Mesenchymal stem cell (in vitro differentiated cells and primary cell): ENCODE results near the gene CCDC171. TPM values are rescaled to one million over a fixed set of nuclear protein-coding genes. Genes with fewer than 3 reads are reported as not detected.

Experiments
- DNase-seq: peaks from one replicate; pipeline ENCODE4 v3.0.0-alpha.2; 2013
- H2AFZ ChIP-seq: one replicate; pipeline ENCODE4 v1.6.1; 2013; ENCODE audit warnings: low read depth, mild to moderate bottlenecking, control low read depth, inconsistent platforms, low read length, moderate library complexity
- H2AK5ac ChIP-seq: 2 replicates; pipeline ENCODE4 v1.6.1; 2013; ENCODE audit warnings: low read length, moderate library complexity, mild to moderate bottlenecking, inconsistent platforms; ENCODE audit not compliant: severe bottlenecking
- H2BK120ac ChIP-seq: one replicate; pipeline ENCODE4 v1.6.1; 2013; ENCODE audit warnings: low read depth, mild to moderate bottlenecking, inconsistent platforms, low read length, moderate library complexity
- H2BK12ac ChIP-seq, 2 experiments: one replicate each; pipeline ENCODE4 v1.6.1; 2013; ENCODE audit warnings: inconsistent platforms in 2 of 2, low read length in 2 of 2, mild to moderate bottlenecking in 2 of 2, moderate library complexity in 2 of 2, control low read depth in 1 of 2
- H2BK15ac ChIP-seq: one replicate; pipeline ENCODE4 v1.6.1; 2013; ENCODE audit warnings: mild to moderate bottlenecking, low read depth, inconsistent platforms; ENCODE audit not compliant: poor library complexity, severe bottlenecking
- H2BK5ac ChIP-seq: 2 replicates; pipeline ENCODE4 v1.6.1; 2013; ENCODE audit warnings: low read depth, mild to moderate bottlenecking, low read length, control low read depth, inconsistent platforms; ENCODE audit not compliant: poor library complexity, severe bottlenecking
- H3K14ac ChIP-seq, 2 experiments: one replicate each; pipeline ENCODE4 v1.6.1; 2013; ENCODE audit warnings: inconsistent platforms in 2 of 2, low read length in 2 of 2, control low read depth in 1 of 2, mild to moderate bottlenecking in 1 of 2, moderate library complexity in 1 of 2
- H3K18ac ChIP-seq, 2 experiments: one replicate each; pipeline ENCODE4 v1.6.1; 2013; ENCODE audit warnings: inconsistent platforms in 2 of 2, low read length in 2 of 2, control low read depth in 1 of 2, low read depth in 1 of 2, mild to moderate bottlenecking in 1 of 2
- H3K23ac ChIP-seq, 2 experiments: one replicate each; pipeline ENCODE4 v1.6.1; 2013; ENCODE audit warnings: inconsistent platforms in 2 of 2, low read length in 2 of 2, mild to moderate bottlenecking in 2 of 2, moderate library complexity in 2 of 2, control low read depth in 1 of 2
- H3K27ac ChIP-seq: 2 replicates; pipeline ENCODE4 v1.5.1; 2013; ENCODE audit warnings: mild to moderate bottlenecking, moderate library complexity, low read length, control low read depth, inconsistent platforms; ENCODE audit not compliant: poor library complexity, severe bottlenecking
- H3K27me3 ChIP-seq, 2 experiments: 2 replicates each; pipeline versions ENCODE4 v1.6.1 to v1.7.0; 2013; ENCODE audit warnings: low read length in 2 of 2, mild to moderate bottlenecking in 2 of 2, moderate library complexity in 2 of 2, control low read depth in 1 of 2, inconsistent platforms in 1 of 2; ENCODE audit not compliant: control insufficient read depth in 1 of 2, insufficient read depth in 1 of 2
- H3K36me3 ChIP-seq, 2 experiments: 2 replicates each; pipeline versions ENCODE4 v1.6.1 to v1.7.0; 2013; ENCODE audit warnings: low read length in 2 of 2, control low read depth in 1 of 2, inconsistent platforms in 1 of 2, low read depth in 1 of 2, mild to moderate bottlenecking in 1 of 2; ENCODE audit not compliant: insufficient read depth in 2 of 2, control insufficient read depth in 1 of 2
- H3K4ac ChIP-seq, 2 experiments: one replicate each; pipeline ENCODE4 v1.6.1; 2013; ENCODE audit warnings: inconsistent platforms in 2 of 2, low read length in 2 of 2, mild to moderate bottlenecking in 2 of 2, moderate library complexity in 2 of 2, control low read depth in 1 of 2, low read depth in 1 of 2
- H3K4me1 ChIP-seq: 2 replicates; pipeline ENCODE4 v1.6.1; 2013; ENCODE audit warnings: low read depth, low read length, control low read depth; ENCODE audit not compliant: control insufficient read depth, insufficient read depth
- H3K4me2 ChIP-seq: 2 replicates; pipeline ENCODE4 v1.6.1; 2013; ENCODE audit warnings: low read length, mild to moderate bottlenecking, inconsistent platforms; ENCODE audit not compliant: poor library complexity, severe bottlenecking
- H3K4me3 ChIP-seq, 2 experiments: 2 replicates each; pipeline versions ENCODE4 v1.5.1 to v1.7.0; 2013; ENCODE audit warnings: low read length in 2 of 2, mild to moderate bottlenecking in 2 of 2, control low read depth in 1 of 2, low read depth in 1 of 2; ENCODE audit not compliant: insufficient read depth in 1 of 2
- H3K79me1 ChIP-seq: replicated peaks from 2 replicates; pipeline ENCODE4 v1.6.1; 2013; ENCODE audit warnings: mild to moderate bottlenecking, control low read depth, low read length, inconsistent platforms; ENCODE audit not compliant: poor library complexity, severe bottlenecking
- H3K9ac ChIP-seq: 2 replicates; pipeline ENCODE4 v1.7.0; 2013; ENCODE audit warnings: mild to moderate bottlenecking, low read length, moderate library complexity
- H3K9me3 ChIP-seq: 2 replicates; pipeline ENCODE4 v1.7.0; 2013; ENCODE audit warnings: mild to moderate bottlenecking, low read length; ENCODE audit not compliant: control insufficient read depth
- H4K8ac ChIP-seq: one replicate; pipeline ENCODE4 v1.6.1; 2013; ENCODE audit warnings: inconsistent platforms, mild to moderate bottlenecking, low read length, moderate library complexity
- H4K91ac ChIP-seq: one replicate; pipeline ENCODE4 v1.6.1; 2013; ENCODE audit warnings: mild to moderate bottlenecking, low read length, inconsistent platforms
- WGBS: methylation state at CpG from one replicate; pipeline ENCODE4 v1.1.7; 2013; ENCODE audit warnings: mixed read lengths; 5-methylcytosine and 5-hydroxymethylcytosine counted together
- small RNA-seq: library from polyadenylated mRNA; stranded (forward); fragments of <200 nt; extraction: miRNeasy Mini kit (QIAGEN cat#:217004); gene quantifications from one replicate; pipeline ENCODE3, GENCODE V24; 2013; ENCODE audit warnings: low read depth

CCDC171 gene

GRCh38 chr9:16023446-16023845, 470.6 kb downstream of the CCDC171 start:
- Histone ChIP-seq H3K36me3 (no peaks in the 10 kb centered on the region), H3K27ac (peak overlapping the region; percentile 33), H2BK15ac (no peak overlapping the region), H3K27me3 (no peaks in the 10 kb centered on the region), H3K14ac (no peak overlapping the region), H2AK5ac (no peak overlapping the region), H2AFZ (no peak overlapping the region), H2BK12ac (no peak overlapping the region), H4K91ac (no peak overlapping the region), H3K4me2 (no peak overlapping the region), H3K18ac (no peak overlapping the region), H2BK5ac (no peak overlapping the region), H3K9me3 (peaks cover 12% of the 10 kb centered on the region), H3K79me1 (no peaks in the 10 kb centered on the region), H3K4me1 (peaks cover 1% of the 10 kb centered on the region), H3K9ac (no peak overlapping the region), H4K8ac (no peak overlapping the region), H3K4ac (no peak overlapping the region), H2BK120ac (no peak overlapping the region), H3K4me3 (no peak overlapping the region), H3K23ac (no peak overlapping the region)
- WGBS = 93% methylated on average over 1 of the region's 1 CpG
- no peak for DNase-seq

Small RNA genes within 50 kb of the gene (small RNA-seq; reads per million reads assigned to genes)
- gene AL513423.1 = not detected
- not detected for gene HMGN2P16
- gene RN7SL98P = not detected
- gene RNU6-14P = not detected
- gene RNU6-246P = not detected
